ENCODE results near the gene GTF3C4. TPM values are rescaled to one million over a fixed set of nuclear protein-coding genes. Genes with fewer than 3 reads are reported as not detected.

Gene GTF3C4
- total RNA-seq, 1 donor from 2014 or later, result 15.4 TPM

DNA sequence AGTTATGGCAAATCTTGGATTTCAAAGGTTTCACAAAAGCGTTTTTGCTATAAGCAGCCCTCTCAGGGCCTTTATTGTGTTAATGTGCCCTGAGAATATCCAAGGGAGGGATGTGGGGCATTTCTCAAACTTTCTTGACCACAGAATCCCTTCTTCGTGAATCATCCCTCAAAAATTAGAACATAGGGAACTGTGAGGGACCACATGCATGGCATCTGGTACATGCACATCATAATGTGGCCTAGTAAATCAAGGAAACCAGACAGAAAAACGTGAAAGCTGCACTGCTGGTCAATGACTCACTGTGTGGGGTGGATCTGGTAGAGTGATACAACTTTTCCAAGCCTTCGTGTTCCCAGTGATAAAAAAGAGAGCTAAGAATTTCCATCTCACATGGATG, 22.9 kb upstream of the GTF3C4 start:
- intact Hi-C loops (cut with micrococcal nuclease), result no loop called here

- intact Hi-C loops (cut with micrococcal nuclease), result no loop called here
Observed at GRCh38 chr9:132647806-132648205, 22.5 kb upstream of the GTF3C4 start.

GRCh38 chr9:132648283-132648682, 22.0 kb upstream of the GTF3C4 start:
- intact Hi-C loops (cut with micrococcal nuclease), result no loop called here

DNA sequence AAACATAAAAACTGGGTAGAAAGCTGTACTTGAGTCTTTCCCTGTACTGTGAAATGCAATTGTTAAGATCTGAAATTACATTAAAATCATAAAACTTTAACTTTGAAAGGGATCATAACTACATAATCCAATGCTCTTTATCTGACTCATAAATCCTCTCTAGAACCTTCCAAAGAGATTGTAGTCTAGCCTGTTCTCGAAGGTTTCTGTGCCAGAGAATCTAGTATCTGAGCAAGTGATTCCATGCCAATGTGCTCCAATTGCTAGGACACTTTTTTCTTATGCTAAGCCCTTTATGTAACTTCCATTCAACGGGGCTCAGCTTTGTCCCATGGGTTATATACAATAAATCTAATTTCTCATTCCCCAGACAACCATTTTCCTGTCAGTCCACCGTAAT, 21.6 kb upstream of the GTF3C4 start:
- intact Hi-C loops (cut with micrococcal nuclease), result no loop called here

GRCh38 chr9:132651259-132651658, 19.0 kb upstream of the GTF3C4 start:
- intact Hi-C loops (cut with micrococcal nuclease), result no loop called here

GRCh38 chr9:132656299-132656698, 14.0 kb upstream of the GTF3C4 start:
- intact Hi-C loops (cut with micrococcal nuclease), result no loop called here

DNA sequence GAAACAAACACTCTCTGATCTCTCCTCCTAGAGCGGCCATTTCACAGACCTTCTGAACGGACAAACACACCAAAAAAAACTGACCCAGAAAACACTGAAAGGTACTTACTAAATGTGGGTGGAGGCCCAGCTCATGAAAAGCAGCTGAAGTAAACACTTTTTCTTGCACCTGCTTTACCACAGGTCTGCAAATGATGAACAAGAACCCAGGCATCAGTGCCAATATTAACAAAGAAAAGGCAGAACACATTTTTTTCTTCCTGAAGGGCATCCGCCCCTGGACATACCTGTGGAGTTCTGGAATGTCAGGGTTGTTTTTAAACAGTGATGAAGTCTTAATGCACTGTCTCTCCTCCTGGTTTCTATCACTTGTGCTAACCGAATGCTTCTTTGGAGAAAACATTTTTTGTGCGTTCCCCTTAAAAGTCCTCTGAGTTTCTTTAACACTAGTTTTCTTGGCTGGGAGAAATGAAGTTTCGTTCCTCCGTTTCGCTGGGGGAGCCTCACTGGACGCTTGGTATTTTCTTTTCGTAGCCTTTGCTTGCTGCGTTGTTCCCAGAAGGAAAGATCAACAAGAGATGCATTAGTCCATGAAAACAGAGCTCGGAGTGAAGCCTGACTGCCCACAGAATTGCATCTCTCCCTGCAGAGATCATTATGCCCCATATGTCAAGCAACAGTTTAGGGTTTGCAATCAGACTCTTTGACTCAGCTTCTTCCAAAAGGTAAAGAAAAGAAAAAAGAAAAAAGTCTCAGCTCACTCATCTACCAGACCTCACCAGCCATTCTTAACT, 7.9 kb upstream of the GTF3C4 start:
- intact Hi-C loops (cut with micrococcal nuclease), result no loop called here

GRCh38 chr9:132663117-132663516, 7.1 kb upstream of the GTF3C4 start:
- intact Hi-C loops (cut with micrococcal nuclease), result no loop called here

DNA sequence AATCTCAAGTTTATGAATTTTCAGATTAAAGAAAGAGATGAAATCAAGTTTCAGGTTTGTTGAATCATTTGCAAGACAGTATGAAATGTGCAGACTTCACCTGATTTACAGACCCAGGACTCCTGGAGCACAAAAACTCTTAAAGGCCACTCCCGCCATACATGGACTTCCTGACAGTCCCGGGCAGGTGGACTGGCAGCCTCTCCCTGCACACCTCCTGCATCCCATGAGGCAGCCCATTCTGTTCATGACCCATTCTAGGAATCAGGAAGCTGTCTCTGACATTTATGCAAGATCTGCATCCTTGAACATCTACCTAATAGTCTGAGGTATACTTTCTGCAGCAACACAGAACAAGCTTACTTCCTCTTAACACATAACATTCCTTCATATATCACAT, 6.4 kb upstream of the GTF3C4 start:
- intact Hi-C loops (cut with micrococcal nuclease), result no loop called here

DNA sequence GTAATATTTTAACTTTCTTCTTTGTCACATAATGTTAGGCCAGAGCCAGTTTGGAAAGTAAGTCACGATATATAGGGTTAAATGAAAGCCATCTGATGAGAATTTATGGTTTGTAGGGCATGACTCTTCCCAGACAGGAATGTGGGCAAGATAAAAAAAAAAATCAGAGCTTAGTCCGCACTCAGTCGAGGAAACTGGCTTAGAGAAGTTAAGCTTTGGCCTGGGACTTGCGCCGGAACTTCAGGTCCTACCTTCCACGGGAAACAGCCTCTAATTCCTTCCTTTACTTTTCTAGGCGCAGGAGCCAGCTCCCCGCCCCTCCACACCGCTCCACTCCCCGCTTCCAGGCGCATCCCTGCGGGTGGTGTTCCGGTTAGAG, 956 bp upstream of the GTF3C4 start:
- intact Hi-C loops (cut with micrococcal nuclease), result no loop called here

DNA sequence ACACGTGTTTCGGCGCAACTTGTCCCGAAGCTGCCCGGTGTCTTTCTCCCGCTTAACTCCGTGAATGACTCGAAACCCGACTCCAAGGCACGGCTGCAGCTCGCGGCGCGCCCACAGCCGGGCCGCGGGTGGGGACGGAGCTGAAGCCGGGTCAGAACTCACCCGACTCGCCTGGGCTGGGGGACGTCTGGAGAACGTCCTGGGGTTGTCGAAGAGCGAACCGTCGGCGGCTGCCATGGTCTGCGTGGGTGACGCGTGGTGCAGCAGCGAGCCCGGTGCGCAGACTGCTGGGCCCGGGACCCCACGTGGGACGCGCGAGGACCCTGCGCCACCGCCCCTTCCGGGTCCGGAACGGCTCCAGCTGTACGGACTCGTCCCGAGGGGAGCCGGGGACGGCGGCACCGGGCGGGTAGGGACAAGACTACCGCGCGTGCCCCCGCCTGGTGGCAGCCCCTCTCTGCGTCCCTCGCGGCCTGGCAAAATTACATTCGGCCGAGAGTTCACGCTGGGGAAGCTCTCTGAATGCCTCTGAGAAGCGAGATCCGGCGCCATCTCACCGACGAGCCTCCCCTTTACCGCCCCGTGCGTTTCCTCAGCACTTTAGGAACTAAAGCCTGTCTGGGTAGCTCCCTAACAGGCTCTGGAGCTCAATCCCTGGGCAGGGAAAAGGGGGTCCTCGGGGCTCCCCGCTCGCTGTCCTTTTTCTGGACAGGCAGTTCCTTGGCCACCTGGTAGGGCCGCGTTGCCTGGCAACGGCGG, 387 bp upstream of the GTF3C4 start, which contains the start of gene DDX31:
DDX31 (minus strand) TSS at position 286 of the 759 bp plus-strand sequence; CDS start at position 237, 49 bp downstream.
- intact Hi-C loops (cut with micrococcal nuclease), result loop anchor here (2.0 to 10.0 kb wide), 4 partner anchors 99 to 591 kb away; partner anchors contain the start of genes AK8, MED27, SPACA9 and TTF1

- intact Hi-C loops (cut with micrococcal nuclease), result loop anchor here (2.0 to 10.0 kb wide), 4 partner anchors 97 to 593 kb away; partner anchors contain the start of genes AK8, MED27, SPACA9 and TTF1
Observed at GRCh38 chr9:132671620-132672412, 1.6 kb downstream of the GTF3C4 start.

- intact Hi-C loops (cut with micrococcal nuclease), result loop anchor here (5.0 to 10.0 kb wide), 2 partner anchors 202 to 265 kb away; partner anchors contain the start of genes AK8, SPACA9 and TTF1
Observed at GRCh38 chr9:132672413-132672690, 2.1 kb downstream of the GTF3C4 start.

DNA sequence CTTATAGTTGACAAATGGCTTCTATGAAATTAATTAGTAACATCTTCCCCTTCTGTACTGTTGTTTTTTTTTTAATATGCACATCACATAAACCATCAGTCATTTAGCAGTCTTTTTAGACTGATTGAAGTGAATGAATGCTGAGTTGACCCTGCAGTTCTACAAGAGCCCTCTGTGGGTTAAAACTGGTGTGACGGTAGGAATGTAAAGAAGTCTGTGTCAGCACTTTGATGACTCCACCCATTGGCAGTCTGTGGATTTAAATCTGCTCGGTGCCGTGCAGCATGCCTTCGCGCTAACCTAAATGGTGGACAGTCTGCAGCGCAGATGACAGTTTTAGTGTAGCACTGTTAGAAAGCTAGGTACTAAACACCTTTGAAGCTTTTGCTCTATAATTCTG, 3.1 kb downstream of the GTF3C4 start:
- intact Hi-C loops (cut with micrococcal nuclease), result loop anchor here (5.0 to 10.0 kb wide), 2 partner anchors 201 to 266 kb away; partner anchors contain the start of genes AK8, SPACA9 and TTF1

- intact Hi-C loops (cut with micrococcal nuclease), result loop anchor here (5.0 to 10.0 kb wide), 2 partner anchors 200 to 267 kb away; partner anchors contain the start of genes AK8, SPACA9 and TTF1
Observed at GRCh38 chr9:132674485-132674884, 4.2 kb downstream of the GTF3C4 start.

- intact Hi-C loops (cut with micrococcal nuclease), result loop anchor here (10.0 kb wide), 1 partner anchor 197 kb away; the partner anchor contains the start of genes AK8 and SPACA9
Observed at GRCh38 chr9:132677976-132678375, 7.7 kb downstream of the GTF3C4 start.

DNA sequence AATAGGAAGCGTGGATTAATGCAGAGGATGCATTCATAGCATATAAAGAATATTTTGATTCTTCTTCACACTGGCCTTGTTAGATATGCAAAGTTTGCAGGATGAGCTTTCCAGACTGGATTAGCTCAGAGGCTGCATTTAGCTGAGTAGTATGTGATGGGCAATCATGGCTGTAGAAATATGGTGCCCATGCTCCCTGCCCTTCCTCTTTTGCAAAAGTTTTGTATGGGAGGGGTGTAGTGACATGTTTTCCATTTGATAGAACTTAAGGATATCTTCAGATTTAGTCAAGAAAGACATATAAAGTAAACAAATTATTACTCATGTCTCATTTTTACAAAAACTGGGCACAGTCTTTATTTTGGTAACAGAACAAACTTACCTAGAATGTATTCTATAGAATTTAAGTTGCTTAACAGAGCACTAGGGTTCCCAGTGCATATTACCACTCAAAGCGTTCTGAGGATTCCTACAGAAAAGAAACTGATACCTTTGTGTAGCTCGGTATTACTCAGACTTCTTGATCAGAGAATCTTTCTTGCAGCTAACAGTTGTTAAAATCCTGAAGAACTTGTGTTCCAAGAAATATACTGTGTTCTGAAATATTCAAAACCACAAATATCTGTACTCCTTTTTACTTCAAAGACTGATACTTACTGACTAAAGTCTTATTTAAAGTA, 9.8 kb downstream of the GTF3C4 start:
- intact Hi-C loops (cut with micrococcal nuclease), result loop anchor here (10.0 kb wide), 1 partner anchor 195 kb away; the partner anchor contains the start of genes AK8 and SPACA9

DNA sequence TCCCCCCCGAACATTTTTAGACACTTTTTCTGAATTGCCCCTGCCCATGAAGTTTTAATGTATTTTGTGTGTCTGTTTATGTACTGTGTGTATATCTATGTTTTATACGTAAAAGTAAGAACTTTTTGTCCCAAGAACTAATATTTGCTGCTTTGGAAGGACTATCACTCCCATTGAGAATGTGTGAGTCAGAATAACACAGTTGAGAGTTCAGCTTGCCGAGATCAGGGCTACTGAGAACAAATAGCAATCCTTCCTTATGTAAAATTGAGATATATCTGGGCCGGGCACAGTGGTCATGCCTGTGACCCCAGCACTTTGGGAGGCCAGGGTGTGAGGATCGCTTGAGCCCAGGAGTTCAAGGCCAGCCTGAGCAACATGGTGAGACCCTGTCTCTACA, 11.3 kb downstream of the GTF3C4 start:
- intact Hi-C loops (cut with micrococcal nuclease), result no loop called here

GRCh38 chr9:132683873-132684272, 13.6 kb downstream of the GTF3C4 start:
- intact Hi-C loops (cut with micrococcal nuclease), result no loop called here

DNA sequence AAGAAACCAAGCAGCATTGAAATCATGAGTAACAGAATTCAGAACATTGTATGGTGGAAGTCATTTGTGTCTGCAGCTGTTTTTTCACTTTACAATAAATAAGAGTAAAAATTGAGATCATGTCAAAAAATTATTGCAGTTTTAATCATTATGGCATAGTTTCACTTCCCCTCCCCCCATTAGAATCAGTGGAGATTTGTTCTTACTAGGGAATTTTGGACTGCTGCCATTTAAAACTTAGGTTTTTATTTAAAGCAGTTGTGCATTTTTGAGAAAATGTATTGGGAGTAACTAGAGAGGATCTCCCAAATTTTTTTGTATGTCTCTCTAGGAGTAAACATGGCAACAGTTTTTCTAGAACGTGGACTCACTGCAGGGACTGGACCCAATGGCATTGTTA, 20.4 kb downstream of the GTF3C4 start:
- intact Hi-C loops (cut with micrococcal nuclease), result no loop called here

- intact Hi-C loops (cut with micrococcal nuclease), result no loop called here
Observed at GRCh38 chr9:132694144-132694543, 23.9 kb downstream of the GTF3C4 start.

Data from T-helper 2 cell treated with Interferon-gamma antibody and Interleukin-4, amounts not matched to agents 100 ng/mL and 5 ng/mL, for 36 hours (primary cell).